HEK293 (cell line): Measurements from ENCODE around the gene PTPRN.

Experiments
- FEZF1 ChIP-seq: fragments of 450-650 bp; formaldehyde crosslinking; IDR thresholded peaks from 2 replicates; pipeline ENCODE4 v1.5.1; 2016; ENCODE audit warnings: missing biosample characterization, missing genetic modification characterization
- GLI2 ChIP-seq: fragments of 450-650 bp; formaldehyde crosslinking; IDR thresholded peaks from 2 replicates; pipeline ENCODE4; 2017; ENCODE audit warnings: missing biosample characterization, missing genetic modification characterization, low read depth, borderline replicate concordance
- GLIS2 ChIP-seq: fragments of 450-650 bp; formaldehyde crosslinking; IDR thresholded peaks from 2 replicates; pipeline ENCODE4 v1.5.1; 2016; ENCODE audit warnings: missing biosample characterization, missing genetic modification characterization
- SCRT1 ChIP-seq: fragments of 450-650 bp; formaldehyde crosslinking; IDR thresholded peaks from 2 replicates; pipeline ENCODE4 v1.5.1; 2016; ENCODE audit warnings: missing biosample characterization, missing genetic modification characterization, borderline replicate concordance
- SCRT2 ChIP-seq: fragments of 450-650 bp; formaldehyde crosslinking; IDR thresholded peaks from 2 replicates; pipeline ENCODE4 v1.5.1; 2016; ENCODE audit warnings: missing biosample characterization, missing genetic modification characterization
- SP2 ChIP-seq: fragments of 450-650 bp; formaldehyde crosslinking; IDR thresholded peaks from 2 replicates; pipeline ENCODE4 v1.5.1; 2016; ENCODE audit warnings: missing biosample characterization, missing genetic modification characterization
- ZBTB20 ChIP-seq: fragments of 450-650 bp; formaldehyde crosslinking; IDR thresholded peaks from 2 replicates; pipeline ENCODE4 v1.5.1; 2016; ENCODE audit warnings: missing biosample characterization, missing genetic modification characterization
- ZBTB7A ChIP-seq: fragments of 450-650 bp; formaldehyde crosslinking; IDR thresholded peaks from 2 replicates; pipeline ENCODE4 v1.5.1; 2016; ENCODE audit warnings: low read depth, missing biosample characterization, missing genetic modification characterization
- ZEB2 ChIP-seq: fragments of 450-650 bp; formaldehyde crosslinking; IDR thresholded peaks from 2 replicates; pipeline ENCODE4 v1.5.1; 2016; ENCODE audit warnings: missing biosample characterization, missing genetic modification characterization
- ZIC2 ChIP-seq: fragments of 450-650 bp; formaldehyde crosslinking; IDR thresholded peaks from 2 replicates; pipeline ENCODE4 v1.5.1; 2016; ENCODE audit warnings: missing biosample characterization, missing genetic modification characterization
- ZNF175 ChIP-seq: fragments of 450-650 bp; formaldehyde crosslinking; IDR thresholded peaks from 2 replicates; pipeline ENCODE4 v1.5.1; 2016; ENCODE audit warnings: missing biosample characterization, missing genetic modification characterization
- ZNF19 ChIP-seq: fragments of 450-650 bp; formaldehyde crosslinking; IDR thresholded peaks from 2 replicates; pipeline ENCODE4; 2016; ENCODE audit warnings: missing biosample characterization, missing genetic modification characterization, low read depth
- ZNF223 ChIP-seq: fragments of 450-650 bp; formaldehyde crosslinking; IDR thresholded peaks from 2 replicates; pipeline ENCODE4 v1.5.1; 2016; ENCODE audit warnings: missing biosample characterization, missing genetic modification characterization
- ZNF324 ChIP-seq: fragments of 450-650 bp; formaldehyde crosslinking; IDR thresholded peaks from 2 replicates; pipeline ENCODE4 v1.5.1; 2016; ENCODE audit warnings: missing biosample characterization, missing genetic modification characterization
- ZNF341 ChIP-seq: fragments of 450-650 bp; formaldehyde crosslinking; IDR thresholded peaks from 2 replicates; pipeline ENCODE4; 2016; ENCODE audit warnings: low read depth, missing biosample characterization, missing genetic modification characterization
- ZNF394 ChIP-seq: fragments of 450-650 bp; formaldehyde crosslinking; IDR thresholded peaks from 2 replicates; pipeline ENCODE4 v1.5.1; 2016; ENCODE audit warnings: missing biosample characterization, missing genetic modification characterization, mild to moderate bottlenecking, moderate library complexity, borderline replicate concordance
- ZNF423 ChIP-seq: fragments of 450-650 bp; formaldehyde crosslinking; IDR thresholded peaks from 2 replicates; pipeline ENCODE4 v1.5.1; 2016; ENCODE audit warnings: missing biosample characterization, missing genetic modification characterization
- ZNF449 ChIP-seq: fragments of 450-650 bp; formaldehyde crosslinking; IDR thresholded peaks from 2 replicates; pipeline ENCODE4 v1.5.1; 2017; ENCODE audit warnings: missing biosample characterization, mild to moderate bottlenecking, missing genetic modification characterization, moderate library complexity
- ZNF600 ChIP-seq: fragments of 450-650 bp; formaldehyde crosslinking; IDR thresholded peaks from 2 replicates; pipeline ENCODE4 v1.5.1; 2016; ENCODE audit warnings: missing biosample characterization, missing genetic modification characterization
- ZNF621 ChIP-seq: fragments of 450-650 bp; formaldehyde crosslinking; IDR thresholded peaks from 2 replicates; pipeline ENCODE4 v1.5.1; 2017; ENCODE audit warnings: missing biosample characterization, missing genetic modification characterization
- ZNF624 ChIP-seq: fragments of 450-650 bp; formaldehyde crosslinking; IDR thresholded peaks from 2 replicates; pipeline ENCODE4 v1.5.1; 2017; ENCODE audit warnings: missing biosample characterization, missing genetic modification characterization
- ZNF629 ChIP-seq: fragments of 450-650 bp; formaldehyde crosslinking; IDR thresholded peaks from 2 replicates; pipeline ENCODE4 v1.5.1; 2017; ENCODE audit warnings: missing biosample characterization, missing genetic modification characterization
- ZNF639 ChIP-seq: fragments of 450-650 bp; formaldehyde crosslinking; IDR thresholded peaks from 2 replicates; pipeline ENCODE4 v1.5.1; 2016; ENCODE audit warnings: missing biosample characterization, missing genetic modification characterization
- ZNF654 ChIP-seq: fragments of 450-650 bp; formaldehyde crosslinking; IDR thresholded peaks from 2 replicates; pipeline ENCODE4 v1.5.1; 2016; ENCODE audit warnings: low read depth, missing biosample characterization, missing genetic modification characterization
- ZNF670 ChIP-seq: fragments of 450-650 bp; formaldehyde crosslinking; IDR thresholded peaks from 2 replicates; pipeline ENCODE4 v1.5.1; 2016; ENCODE audit warnings: missing biosample characterization, missing genetic modification characterization, low read depth
- ZNF701 ChIP-seq: fragments of 450-650 bp; formaldehyde crosslinking; IDR thresholded peaks from 2 replicates; pipeline ENCODE4 v1.5.1; 2016; ENCODE audit warnings: missing biosample characterization, missing genetic modification characterization
- ZNF747 ChIP-seq: fragments of 450-650 bp; formaldehyde crosslinking; IDR thresholded peaks from 2 replicates; pipeline ENCODE4 v1.5.1; 2016; ENCODE audit warnings: missing biosample characterization, missing genetic modification characterization
- ZNF776 ChIP-seq: fragments of 450-650 bp; formaldehyde crosslinking; IDR thresholded peaks from 2 replicates; pipeline ENCODE4 v1.5.0; 2017; ENCODE audit warnings: missing biosample characterization, missing genetic modification characterization, borderline replicate concordance
- TF ChIP-seq, protein P1 (sequence below): fragments of 450-650 bp; formaldehyde crosslinking; IDR thresholded peaks from 2 replicates; pipeline ENCODE4 v1.5.1; 2017; ENCODE audit warnings: missing biosample characterization, missing genetic modification characterization
- TF ChIP-seq, protein P2 (sequence below): fragments of 450-650 bp; formaldehyde crosslinking; IDR thresholded peaks from 2 replicates; pipeline ENCODE4 v1.5.1; 2016; ENCODE audit warnings: missing biosample characterization, missing genetic modification characterization
- TF ChIP-seq, protein P3 (sequence below): fragments of 450-650 bp; formaldehyde crosslinking; IDR thresholded peaks from 2 replicates; pipeline ENCODE4 v1.5.1; 2016; ENCODE audit warnings: missing biosample characterization, missing genetic modification characterization
- TF ChIP-seq, protein P4 (sequence below): fragments of 450-650 bp; formaldehyde crosslinking; IDR thresholded peaks from 2 replicates; pipeline ENCODE4 v1.5.1; 2016; ENCODE audit warnings: missing biosample characterization, missing genetic modification characterization

The PTPRN gene

DNA sequence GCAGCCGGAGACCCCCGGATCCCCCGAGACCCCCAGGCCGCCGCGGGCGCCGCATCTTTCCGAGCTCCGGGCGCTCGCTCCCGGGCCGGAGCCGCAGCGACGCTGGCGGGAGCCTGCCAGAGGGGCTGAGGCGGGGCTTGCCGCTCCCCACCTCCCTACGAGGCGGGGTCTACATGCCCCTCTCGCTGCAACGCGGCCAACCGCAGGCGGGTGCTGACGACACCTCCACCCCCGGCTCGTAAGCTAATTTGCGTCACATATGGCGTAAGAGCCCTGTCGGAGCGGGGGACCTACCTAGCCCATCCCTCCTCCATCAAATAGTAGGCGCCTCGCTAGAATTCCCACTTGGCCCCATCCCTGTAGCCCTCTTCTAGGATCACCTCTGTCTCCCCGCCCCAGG lies at the start of gene PTPRN (continued):
- TF ChIP-seq, protein P1, sequence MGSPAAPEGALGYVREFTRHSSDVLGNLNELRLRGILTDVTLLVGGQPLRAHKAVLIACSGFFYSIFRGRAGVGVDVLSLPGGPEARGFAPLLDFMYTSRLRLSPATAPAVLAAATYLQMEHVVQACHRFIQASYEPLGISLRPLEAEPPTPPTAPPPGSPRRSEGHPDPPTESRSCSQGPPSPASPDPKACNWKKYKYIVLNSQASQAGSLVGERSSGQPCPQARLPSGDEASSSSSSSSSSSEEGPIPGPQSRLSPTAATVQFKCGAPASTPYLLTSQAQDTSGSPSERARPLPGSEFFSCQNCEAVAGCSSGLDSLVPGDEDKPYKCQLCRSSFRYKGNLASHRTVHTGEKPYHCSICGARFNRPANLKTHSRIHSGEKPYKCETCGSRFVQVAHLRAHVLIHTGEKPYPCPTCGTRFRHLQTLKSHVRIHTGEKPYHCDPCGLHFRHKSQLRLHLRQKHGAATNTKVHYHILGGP (tag by site-specific recombination) = no peak
- peak; percentile 80 for TF ChIP-seq ZBTB20
- TF ChIP-seq ZNF747 = no peak
- TF ChIP-seq ZIC2 (tag by site-specific recombination) = no peak
- TF ChIP-seq, protein P2, sequence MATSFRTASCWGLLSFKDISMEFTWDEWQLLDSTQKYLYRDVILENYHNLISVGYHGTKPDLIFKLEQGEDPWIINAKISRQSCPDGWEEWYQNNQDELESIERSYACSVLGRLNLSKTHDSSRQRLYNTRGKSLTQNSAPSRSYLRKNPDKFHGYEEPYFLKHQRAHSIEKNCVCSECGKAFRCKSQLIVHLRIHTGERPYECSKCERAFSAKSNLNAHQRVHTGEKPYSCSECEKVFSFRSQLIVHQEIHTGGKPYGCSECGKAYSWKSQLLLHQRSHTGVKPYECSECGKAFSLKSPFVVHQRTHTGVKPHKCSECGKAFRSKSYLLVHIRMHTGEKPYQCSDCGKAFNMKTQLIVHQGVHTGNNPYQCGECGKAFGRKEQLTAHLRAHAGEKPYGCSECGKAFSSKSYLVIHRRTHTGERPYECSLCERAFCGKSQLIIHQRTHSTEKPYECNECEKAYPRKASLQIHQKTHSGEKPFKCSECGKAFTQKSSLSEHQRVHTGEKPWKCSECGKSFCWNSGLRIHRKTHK (tag by site-specific recombination) = no peak
- TF ChIP-seq ZNF621 (tag by site-specific recombination) = no peak
- TF ChIP-seq ZNF423 (tag by site-specific recombination) = no peak
- no peak for TF ChIP-seq ZNF341 (tag by site-specific recombination)
- TF ChIP-seq ZEB2 (tag by site-specific recombination) = no peak
- TF ChIP-seq GLI2 (tag by site-specific recombination) = no peak
- TF ChIP-seq GLIS2 (tag by site-specific recombination) = peak; percentile 9; the same call in 1 of the 2 replicates
- TF ChIP-seq ZNF223 (tag by site-specific recombination) = no peak
- TF ChIP-seq, protein P3, sequence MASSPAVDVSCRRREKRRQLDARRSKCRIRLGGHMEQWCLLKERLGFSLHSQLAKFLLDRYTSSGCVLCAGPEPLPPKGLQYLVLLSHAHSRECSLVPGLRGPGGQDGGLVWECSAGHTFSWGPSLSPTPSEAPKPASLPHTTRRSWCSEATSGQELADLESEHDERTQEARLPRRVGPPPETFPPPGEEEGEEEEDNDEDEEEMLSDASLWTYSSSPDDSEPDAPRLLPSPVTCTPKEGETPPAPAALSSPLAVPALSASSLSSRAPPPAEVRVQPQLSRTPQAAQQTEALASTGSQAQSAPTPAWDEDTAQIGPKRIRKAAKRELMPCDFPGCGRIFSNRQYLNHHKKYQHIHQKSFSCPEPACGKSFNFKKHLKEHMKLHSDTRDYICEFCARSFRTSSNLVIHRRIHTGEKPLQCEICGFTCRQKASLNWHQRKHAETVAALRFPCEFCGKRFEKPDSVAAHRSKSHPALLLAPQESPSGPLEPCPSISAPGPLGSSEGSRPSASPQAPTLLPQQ = no peak
- TF ChIP-seq FEZF1 (tag by site-specific recombination) = no peak
- TF ChIP-seq ZNF776 (tag by site-specific recombination) = no peak
- TF ChIP-seq SP2 (tag by site-specific recombination) = peak; percentile 40
- TF ChIP-seq ZNF701 (tag by site-specific recombination) = no peak
- no peak for TF ChIP-seq ZNF324
- TF ChIP-seq ZNF19 (tag by site-specific recombination) = no peak
- TF ChIP-seq SCRT2 (tag by site-specific recombination) = no peak
- no peak for TF ChIP-seq ZBTB7A (tag by site-specific recombination)
- no peak for TF ChIP-seq ZNF394
- peak; percentile 51; the same call in 1 of the 2 replicates for TF ChIP-seq ZNF449 (tag by site-specific recombination)
- TF ChIP-seq, protein P4, sequence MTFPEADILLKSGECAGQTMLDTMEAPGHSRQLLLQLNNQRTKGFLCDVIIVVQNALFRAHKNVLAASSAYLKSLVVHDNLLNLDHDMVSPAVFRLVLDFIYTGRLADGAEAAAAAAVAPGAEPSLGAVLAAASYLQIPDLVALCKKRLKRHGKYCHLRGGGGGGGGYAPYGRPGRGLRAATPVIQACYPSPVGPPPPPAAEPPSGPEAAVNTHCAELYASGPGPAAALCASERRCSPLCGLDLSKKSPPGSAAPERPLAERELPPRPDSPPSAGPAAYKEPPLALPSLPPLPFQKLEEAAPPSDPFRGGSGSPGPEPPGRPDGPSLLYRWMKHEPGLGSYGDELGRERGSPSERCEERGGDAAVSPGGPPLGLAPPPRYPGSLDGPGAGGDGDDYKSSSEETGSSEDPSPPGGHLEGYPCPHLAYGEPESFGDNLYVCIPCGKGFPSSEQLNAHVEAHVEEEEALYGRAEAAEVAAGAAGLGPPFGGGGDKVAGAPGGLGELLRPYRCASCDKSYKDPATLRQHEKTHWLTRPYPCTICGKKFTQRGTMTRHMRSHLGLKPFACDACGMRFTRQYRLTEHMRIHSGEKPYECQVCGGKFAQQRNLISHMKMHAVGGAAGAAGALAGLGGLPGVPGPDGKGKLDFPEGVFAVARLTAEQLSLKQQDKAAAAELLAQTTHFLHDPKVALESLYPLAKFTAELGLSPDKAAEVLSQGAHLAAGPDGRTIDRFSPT = no peak
- TF ChIP-seq ZNF639 (tag by site-specific recombination) = no peak
- TF ChIP-seq SCRT1 (tag by site-specific recombination) = no peak
- TF ChIP-seq ZNF654 = no peak
- TF ChIP-seq ZNF624 (tag by site-specific recombination) = no peak
- no peak for TF ChIP-seq ZNF175 (tag by site-specific recombination)
- TF ChIP-seq ZNF629 = 0 out of 2 replicates have a peak, but pooled peaks have one; percentile 52
- no peak for TF ChIP-seq ZNF670 (tag by site-specific recombination)
- no peak for TF ChIP-seq ZNF600 (tag by site-specific recombination)
